Stimulated activated CD8-positive, alpha-beta memory T cell treated with anti-CD3 and anti-CD28 coated beads, Interleukin-7, amount 100 ng/mL, for 48 hours (primary cell): ENCODE results near the gene SHLD1.
A peak's percentile ranks its signal among the peaks of the same experiment; 100 is the strongest.

Source experiments
- DNase-seq, 2 donors: peaks; one replicate each; pipeline ENCODE4 v3.0.0-alpha.2; 2020; ENCODE audit warnings: low read depth in 1 of 2; ENCODE audit errors: extremely low read depth in 1 of 2

The SHLD1 gene

DNA sequence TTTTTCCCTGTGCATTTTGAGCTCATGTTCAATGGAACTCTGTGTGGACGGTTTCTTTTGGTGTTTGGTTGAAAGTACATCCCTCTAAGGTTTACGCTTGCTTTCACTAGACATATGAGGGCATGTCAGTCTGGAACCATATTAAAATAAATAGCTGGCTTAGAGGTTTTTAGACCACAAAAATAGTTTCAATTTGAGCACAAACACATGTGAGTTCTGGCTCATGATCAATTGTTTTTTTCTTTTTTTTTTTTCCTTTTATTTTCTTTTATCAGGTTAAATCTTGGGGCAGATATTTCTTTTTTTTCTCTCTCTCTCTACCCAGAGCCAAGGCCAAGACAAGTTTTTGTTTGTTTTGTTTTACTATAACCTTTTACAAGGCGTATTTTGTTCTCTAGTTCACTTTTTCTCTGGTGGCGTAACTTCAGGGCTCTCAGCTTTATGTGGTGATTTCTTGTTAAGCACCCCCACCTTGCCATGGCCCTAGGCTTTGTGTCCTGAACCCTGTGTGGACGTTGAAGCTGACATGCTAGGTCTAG lies 92.9 kb downstream of the SHLD1 start:
- DNase-seq: no peak

DNA sequence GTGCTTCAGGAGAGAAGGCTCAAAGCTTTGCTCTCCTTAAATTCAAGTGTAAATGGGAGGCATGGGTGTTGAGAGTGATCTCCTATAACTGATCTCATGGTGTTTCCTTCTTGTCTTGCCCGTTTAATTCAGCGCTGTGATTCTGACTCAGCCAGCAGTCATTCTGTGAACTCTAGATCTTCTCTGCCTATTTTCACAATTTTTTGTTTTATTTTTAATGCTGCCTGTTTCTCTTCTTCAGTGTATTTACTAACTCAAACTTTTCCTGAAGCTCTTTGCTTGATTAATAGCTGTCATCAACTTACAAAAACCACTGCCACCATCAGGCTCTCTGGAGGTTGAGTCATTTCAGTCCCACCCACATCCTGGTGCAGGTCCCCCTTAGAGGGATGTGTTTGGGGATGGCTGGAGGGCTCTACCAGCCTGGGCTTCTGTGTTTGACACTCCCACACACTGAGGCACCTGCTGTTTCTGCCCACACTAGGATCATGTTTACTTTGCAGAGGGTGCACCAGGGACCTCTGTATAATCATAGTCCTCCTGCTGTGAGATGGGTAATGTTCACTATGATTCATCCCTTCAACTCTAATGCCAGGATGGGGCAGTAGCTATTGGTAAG lies 94.0 kb downstream of the SHLD1 start:
- DNase-seq: peak; percentile 43 to 84

DNA sequence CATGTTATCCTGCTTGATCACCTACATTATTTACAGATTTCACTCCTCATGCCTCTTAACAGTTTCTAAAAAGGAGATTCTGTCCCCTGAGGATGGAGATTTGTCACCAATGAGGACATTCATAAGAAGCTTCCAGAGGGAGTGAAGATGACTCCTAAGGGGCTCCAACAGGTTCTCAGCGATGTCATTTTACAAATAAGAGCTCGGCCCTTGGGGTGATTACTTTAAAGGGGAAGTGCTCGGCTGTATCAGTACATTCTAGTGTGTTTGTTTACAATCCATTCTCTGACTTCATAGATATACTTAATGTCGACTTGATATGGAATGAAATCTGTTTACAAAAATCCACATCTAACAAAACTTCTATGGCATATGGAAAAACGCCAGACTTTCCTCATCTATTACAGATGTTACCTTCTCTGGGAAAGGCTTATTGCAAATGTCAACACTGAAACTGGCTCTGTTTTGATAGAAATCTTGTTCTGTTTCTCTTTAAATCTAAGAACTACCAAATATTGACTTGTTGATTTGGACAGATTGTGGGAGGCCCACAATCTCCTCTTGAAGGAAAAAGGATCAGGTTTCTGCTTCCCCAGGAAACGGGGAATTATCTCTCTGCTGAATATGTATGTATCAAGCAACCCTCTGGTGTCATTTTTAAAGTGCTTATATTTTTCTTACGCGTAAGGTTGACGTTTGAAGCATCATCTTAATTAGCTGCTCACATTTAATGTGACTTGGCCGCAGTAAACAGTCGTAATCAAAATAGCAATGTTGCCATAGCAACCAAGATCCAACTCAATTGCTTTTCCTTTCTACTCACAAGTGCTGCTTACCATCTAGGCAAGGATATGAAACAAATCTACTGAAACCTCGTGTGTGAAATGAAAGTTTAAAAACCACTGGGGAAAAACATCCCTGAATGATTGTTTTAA lies 95.7 kb downstream of the SHLD1 start:
- no peak for DNase-seq

DNA sequence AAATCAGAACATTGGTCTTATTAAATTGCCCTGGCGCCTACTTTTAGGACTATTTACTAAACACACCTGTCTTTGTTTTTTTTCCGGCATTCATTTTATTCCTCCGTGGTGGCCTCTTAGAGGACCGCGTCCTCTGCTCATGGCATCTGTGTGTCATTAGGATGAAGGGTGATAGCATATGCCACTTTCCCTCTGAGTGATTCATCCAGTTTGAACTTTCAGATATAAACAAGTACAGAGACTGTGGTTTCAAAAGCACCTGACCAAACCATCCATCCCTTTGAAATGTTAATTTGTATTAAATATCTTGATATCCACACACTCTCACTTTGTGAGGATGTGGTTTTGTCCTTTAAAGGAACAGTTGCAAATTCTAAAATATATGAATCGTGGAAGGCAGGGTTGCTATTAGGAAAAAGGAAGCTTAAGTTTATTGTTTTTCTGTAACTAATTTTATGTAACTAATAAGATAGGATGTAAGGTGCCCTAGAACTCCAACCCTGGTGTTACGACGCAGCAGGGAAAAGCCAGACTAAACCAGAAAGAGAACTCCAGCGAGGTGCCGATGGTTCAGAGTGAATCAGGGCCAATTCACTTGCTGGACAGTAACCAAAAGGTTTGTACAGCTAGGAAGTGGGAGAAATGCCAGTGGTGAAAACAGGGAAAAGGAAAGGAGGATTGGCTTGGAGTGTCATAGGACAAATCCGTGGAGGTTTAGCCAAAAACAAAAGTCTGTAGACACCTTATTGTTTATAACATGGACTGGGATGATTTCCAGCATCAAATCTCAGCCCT lies 98.7 kb downstream of the SHLD1 start:
- DNase-seq: no peak

DNA sequence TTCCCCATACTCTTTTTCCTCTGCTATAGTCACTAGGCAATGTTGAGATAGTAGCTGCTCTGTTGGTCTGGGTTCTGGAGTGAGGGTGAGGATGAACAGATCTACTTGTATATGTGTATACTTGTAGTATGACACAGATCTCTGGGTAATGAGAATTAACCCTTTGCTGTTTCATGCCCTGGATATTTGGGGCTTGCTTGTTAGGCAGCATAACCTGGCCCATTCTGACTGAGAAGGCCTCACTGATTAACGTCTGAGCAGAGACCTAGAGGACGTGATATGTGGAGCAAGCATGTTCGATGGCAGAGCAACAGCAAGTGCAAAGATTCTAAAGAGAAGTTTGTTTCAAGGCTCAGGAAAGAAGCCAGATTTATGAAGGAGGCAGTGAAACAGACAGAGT lies 105.7 kb downstream of the SHLD1 start:
- DNase-seq: no peak

DNA sequence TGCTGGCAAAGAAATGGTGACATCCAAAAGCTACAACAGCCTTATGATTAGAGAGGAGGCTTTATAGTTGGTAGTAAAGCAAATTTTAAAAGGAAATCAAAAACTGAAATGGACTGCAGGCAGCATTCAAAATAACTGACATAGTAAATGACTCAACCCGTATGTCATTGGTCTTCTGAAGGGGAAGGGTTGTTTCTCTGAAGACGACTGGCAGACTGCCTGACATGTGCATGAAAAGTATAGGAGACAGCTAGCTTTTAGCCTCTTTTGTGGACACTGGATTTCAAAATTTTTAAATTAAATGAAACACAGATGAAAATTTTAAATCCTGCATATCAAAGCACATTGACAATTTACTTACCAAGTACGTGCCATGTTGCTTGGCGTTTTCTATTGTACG lies 109.4 kb downstream of the SHLD1 start:
- no peak for DNase-seq

GRCh38 chr20:5862703-5863039 lies 112.5 kb downstream of the SHLD1 start:
- DNase-seq: no peak

- no peak for DNase-seq
These were observed 113.0 kb downstream of the SHLD1 start for GRCh38 chr20:5863040-5863833.

GRCh38 chr20:5864428-5864827 lies 114.2 kb downstream of the SHLD1 start:
- no peak for DNase-seq

DNA sequence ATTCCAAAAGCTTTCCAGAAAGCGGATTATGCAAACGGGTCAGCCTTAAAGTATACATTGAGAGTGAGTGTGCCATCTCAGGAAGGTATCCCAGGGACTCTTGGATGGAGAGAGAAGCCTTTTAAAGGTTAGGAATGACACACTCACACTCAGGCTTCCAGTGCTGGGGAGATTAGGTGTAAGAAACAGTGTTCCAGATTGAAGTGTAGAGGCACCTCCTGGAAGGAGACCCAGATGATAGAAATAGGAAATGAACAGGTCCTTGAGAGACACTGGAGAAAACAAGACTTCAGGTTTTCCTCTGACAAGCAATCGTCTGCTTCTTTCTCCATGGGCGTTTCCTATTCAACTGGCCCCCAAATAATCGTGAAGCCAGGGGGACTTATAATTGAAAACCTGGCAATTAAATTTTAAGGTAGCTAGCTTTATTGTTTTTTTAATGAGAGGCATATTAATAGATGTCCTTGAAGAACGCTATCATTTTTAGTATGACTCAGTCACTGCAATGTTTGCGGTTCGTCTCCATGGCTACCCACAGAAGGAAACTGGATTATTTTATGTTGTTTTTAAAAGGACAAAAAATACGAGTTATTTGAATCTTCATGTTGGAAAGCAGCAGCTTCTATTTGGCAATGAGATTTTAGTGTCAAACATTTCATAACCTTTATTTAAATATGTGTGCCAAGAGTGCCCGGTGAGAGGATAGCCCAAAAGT lies 114.8 kb downstream of the SHLD1 start:
- no peak for DNase-seq

- no peak for DNase-seq
These were observed 115.4 kb downstream of the SHLD1 start for GRCh38 chr20:5865604-5866003.

- DNase-seq: no peak
These were observed 120.4 kb downstream of the SHLD1 start for GRCh38 chr20:5870568-5870981.

GRCh38 chr20:5871459-5872410 lies 121.5 kb downstream of the SHLD1 start:
- no peak for DNase-seq

- no peak for DNase-seq
These were observed 126.9 kb downstream of the SHLD1 start for GRCh38 chr20:5877128-5877527.

GRCh38 chr20:5880326-5880725 lies 130.1 kb downstream of the SHLD1 start:
- DNase-seq: no peak

- no peak for DNase-seq
These were observed 131.5 kb downstream of the SHLD1 start for GRCh38 chr20:5881703-5882102.

GRCh38 chr20:5882166-5882565 lies 132.0 kb downstream of the SHLD1 start:
- DNase-seq: no peak

GRCh38 chr20:5884465-5885335 lies 134.5 kb downstream of the SHLD1 start:
- no peak for DNase-seq
